GM12875 (cell line): ENCODE data around the gene HOXD12.

ENCODE experiments used
- H3K4me3 ChIP-seq: one replicate; pipeline ENCODE4 v1.5.1; 2011; ENCODE audit warnings: low read depth, low read length, control low read depth
- CTCF ChIP-seq: IDR thresholded peaks from 2 replicates; pipeline ENCODE4 v1.5.1; 2011; ENCODE audit warnings: low read depth, mild to moderate bottlenecking, control low read depth, inconsistent platforms, low read length, moderate library complexity, borderline replicate concordance; ENCODE audit not compliant: insufficient read depth

Gene HOXD12

DNA sequence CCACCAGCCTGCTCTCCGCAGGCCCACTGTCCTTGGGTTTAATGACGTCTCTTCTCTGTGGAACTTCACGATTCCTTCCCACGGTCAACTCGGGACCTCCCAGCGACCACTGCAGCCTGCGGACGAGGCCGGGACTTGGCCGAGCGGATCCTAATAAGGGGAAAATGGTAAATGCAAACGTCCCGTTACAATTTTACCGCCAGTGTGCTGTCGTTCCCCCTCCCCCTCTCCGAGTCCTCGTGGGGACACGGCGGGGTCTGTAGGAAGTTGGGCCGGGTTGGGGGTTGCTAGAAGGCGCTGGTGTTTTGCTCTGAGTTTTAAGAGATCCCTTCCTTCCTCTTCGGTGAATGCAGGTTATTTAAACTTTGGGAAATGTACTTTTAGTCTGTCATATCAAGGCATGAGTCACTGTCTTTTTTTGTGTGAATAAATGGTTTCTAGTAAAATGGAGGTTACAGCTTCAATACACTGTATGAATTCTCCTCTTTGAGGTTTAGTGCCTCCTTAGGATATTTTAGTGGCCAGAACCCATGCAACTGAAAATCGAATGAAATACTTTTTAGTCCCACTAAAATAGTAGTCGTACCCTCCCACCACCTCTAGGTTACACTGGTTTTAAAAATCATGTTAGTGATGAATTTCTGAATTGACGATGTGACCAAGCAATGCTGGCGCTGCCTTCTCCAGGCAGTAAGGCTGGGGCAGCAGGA is 9.8 kb downstream of the HOXD12 start:
- no peak for TF ChIP-seq CTCF
- no peak overlapping the region for H3K4me3 ChIP-seq

DNA sequence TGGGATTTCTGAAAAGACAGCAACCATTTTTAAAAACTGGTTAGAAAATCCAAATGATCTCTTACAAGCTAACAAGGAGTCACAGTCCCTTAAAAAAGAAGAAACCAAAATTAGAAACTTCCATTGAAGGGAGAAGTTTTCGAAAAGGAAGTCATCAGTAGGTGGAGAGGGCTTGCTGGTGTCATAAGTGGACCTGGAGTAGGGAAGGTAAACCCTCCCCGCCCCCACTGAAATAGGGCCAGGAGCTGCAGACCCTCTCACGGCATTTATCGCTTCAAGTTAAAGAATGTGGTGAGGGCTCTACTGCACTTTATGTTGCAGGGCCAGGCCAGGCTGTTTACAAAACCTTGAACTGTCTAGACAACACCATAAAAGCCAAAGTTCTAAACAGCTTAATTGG is 10.4 kb downstream of the HOXD12 start:
- H3K4me3 ChIP-seq: no peak overlapping the region
- TF ChIP-seq CTCF: no peak

- no peak for TF ChIP-seq CTCF
- no peak overlapping the region for H3K4me3 ChIP-seq
Measured at GRCh38 chr2:176110415-176111308, 11.1 kb downstream of the HOXD12 start.

DNA sequence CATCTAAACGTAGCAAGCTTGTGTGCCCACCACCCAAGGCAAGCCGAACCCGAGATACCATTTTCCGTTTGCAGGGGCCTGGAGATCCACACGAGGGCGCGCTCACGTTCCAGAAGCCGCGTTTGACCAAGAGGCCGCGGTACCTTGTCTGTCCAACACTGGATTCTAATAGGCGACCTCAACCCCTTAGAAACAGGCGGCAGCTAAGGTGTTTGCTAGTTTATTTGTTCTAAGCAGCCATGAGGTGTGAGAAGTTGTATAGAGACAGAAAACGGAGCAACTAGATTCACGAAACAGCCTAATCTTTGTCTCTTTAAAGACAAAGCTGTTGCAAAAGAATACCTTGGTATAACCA is 11.7 kb downstream of the HOXD12 start:
- no peak overlapping the region for H3K4me3 ChIP-seq

DNA sequence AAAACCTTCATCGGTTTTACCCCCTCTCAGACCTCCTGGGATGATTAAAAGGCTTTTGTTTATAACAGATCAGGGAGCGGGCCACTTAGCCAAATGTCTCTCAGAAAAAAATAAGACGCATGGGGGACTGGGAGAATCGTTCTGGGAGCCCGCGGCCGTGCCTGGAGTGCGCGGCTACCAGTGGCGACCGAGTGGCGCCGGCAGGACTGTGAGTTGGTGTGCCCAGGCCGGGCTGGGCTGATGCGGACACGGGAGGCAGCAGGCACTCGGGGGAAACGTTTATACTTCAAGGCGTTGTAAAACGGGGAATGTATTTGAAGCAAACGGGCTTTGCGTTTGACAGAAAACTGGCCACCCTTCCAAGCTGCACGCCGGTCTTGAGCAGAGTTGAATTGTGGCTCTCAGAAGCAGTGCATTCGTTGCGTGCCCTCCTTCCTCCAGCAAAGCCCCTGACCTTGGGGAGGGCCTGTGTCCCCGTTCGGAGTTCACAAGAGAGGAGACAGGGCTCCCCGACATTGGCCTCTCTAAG is 12.3 kb downstream of the HOXD12 start:
- no peak for TF ChIP-seq CTCF

More for the DNA sequence above, 11.7 kb downstream of the HOXD12 start:
- peak; percentile 85 for TF ChIP-seq CTCF

GRCh38 chr2:176112375-176113302 is 13.0 kb downstream of the HOXD12 start:
- H3K4me3 ChIP-seq: no peak overlapping the region
- TF ChIP-seq CTCF: no peak

More for the DNA sequence above, 12.3 kb downstream of the HOXD12 start:
- H3K4me3 ChIP-seq: no peak overlapping the region
